ENCODE data around the gene LIME1.

Gene LIME1

GRCh38 chr20:63739130-63740069 is 2.9 kb downstream of the LIME1 start, which contains the start of gene SLC2A4RG:
Gene SLC2A4RG, plus strand, starts transcription at chr20:63739776. Its CDS starts 137 bp downstream, at chr20:63739913.
- DNase-seq (ENCODE audit: low read depth) = peak; percentile 67

- DNase-seq (ENCODE audit: low read depth) = peak; percentile 53
Measured at GRCh38 chr20:63740070-63740626, 3.7 kb downstream of the LIME1 start.

- no peak for DNase-seq (ENCODE audit: low read depth)
Measured at GRCh38 chr20:63740627-63741353, 4.3 kb downstream of the LIME1 start.

GRCh38 chr20:63741354-63741675 is 4.9 kb downstream of the LIME1 start:
- DNase-seq (ENCODE audit: low read depth) = no peak

- no peak for DNase-seq (ENCODE audit: low read depth)
Measured at GRCh38 chr20:63741676-63742380, 5.4 kb downstream of the LIME1 start.

GRCh38 chr20:63742381-63743024 is 6.0 kb downstream of the LIME1 start:
- DNase-seq (ENCODE audit: low read depth) = no peak

GRCh38 chr20:63743210-63743970 is 6.9 kb downstream of the LIME1 start:
- DNase-seq (ENCODE audit: low read depth) = no peak

GRCh38 chr20:63744158-63744557 is 7.7 kb downstream of the LIME1 start:
- no peak for DNase-seq (ENCODE audit: low read depth)

GRCh38 chr20:63744574-63745423 is 8.3 kb downstream of the LIME1 start:
- DNase-seq (ENCODE audit: low read depth) = no peak

GRCh38 chr20:63745424-63745805 is 9.0 kb downstream of the LIME1 start:
- DNase-seq (ENCODE audit: low read depth) = no peak

GRCh38 chr20:63745961-63746731 is 9.7 kb downstream of the LIME1 start:
- DNase-seq (ENCODE audit: low read depth) = no peak

- no peak for DNase-seq (ENCODE audit: low read depth)
Measured at GRCh38 chr20:63746751-63747315, 10.4 kb downstream of the LIME1 start.

- no peak for DNase-seq (ENCODE audit: low read depth)
Measured at GRCh38 chr20:63747622-63748069, 11.2 kb downstream of the LIME1 start.

- no peak for DNase-seq (ENCODE audit: low read depth)
Measured at GRCh38 chr20:63748070-63748933, 11.8 kb downstream of the LIME1 start.

- DNase-seq (ENCODE audit: low read depth) = no peak
Measured at GRCh38 chr20:63748934-63749270, 12.4 kb downstream of the LIME1 start.

- no peak for DNase-seq (ENCODE audit: low read depth)
Measured at GRCh38 chr20:63749597-63750508, 13.4 kb downstream of the LIME1 start.
